Effector memory CD4-positive, alpha-beta T cell (primary cell): Measurements from ENCODE around the gene RGS6.

Source experiments
- DNase-seq, 3 donors: peaks; one replicate each; pipeline ENCODE4 v3.0.0-alpha.2; 2020
- H3K27ac ChIP-seq: 2 replicates; pipeline ENCODE4 v1.7.0; 2013; ENCODE audit warnings: mild to moderate bottlenecking, low read length, moderate library complexity; ENCODE audit not compliant: insufficient read depth, poor library complexity, severe bottlenecking
- H3K27me3 ChIP-seq: replicated peaks from 2 replicates; pipeline ENCODE4 v1.7.0; 2013; ENCODE audit warnings: mild to moderate bottlenecking, low read length; ENCODE audit not compliant: insufficient read depth, control insufficient read depth, poor library complexity, severe bottlenecking
- H3K36me3 ChIP-seq: 2 replicates; pipeline ENCODE4 v1.7.0; 2013; ENCODE audit warnings: mild to moderate bottlenecking, low read length, moderate library complexity; ENCODE audit not compliant: control insufficient read depth, insufficient read depth
- H3K4me1 ChIP-seq: 2 replicates; pipeline ENCODE4 v1.7.0; 2013; ENCODE audit warnings: low read length, mild to moderate bottlenecking; ENCODE audit not compliant: control insufficient read depth, insufficient read depth, poor library complexity, severe bottlenecking
- H3K4me3 ChIP-seq: 2 replicates; pipeline ENCODE4 v1.7.0; 2013; ENCODE audit warnings: low read length, low read depth, mild to moderate bottlenecking; ENCODE audit not compliant: insufficient read depth, poor library complexity, severe bottlenecking
- H3K9me3 ChIP-seq: 2 replicates; pipeline ENCODE4 v1.7.0; 2013; ENCODE audit warnings: mild to moderate bottlenecking, low read length, moderate library complexity; ENCODE audit not compliant: control insufficient read depth

The RGS6 gene

DNA sequence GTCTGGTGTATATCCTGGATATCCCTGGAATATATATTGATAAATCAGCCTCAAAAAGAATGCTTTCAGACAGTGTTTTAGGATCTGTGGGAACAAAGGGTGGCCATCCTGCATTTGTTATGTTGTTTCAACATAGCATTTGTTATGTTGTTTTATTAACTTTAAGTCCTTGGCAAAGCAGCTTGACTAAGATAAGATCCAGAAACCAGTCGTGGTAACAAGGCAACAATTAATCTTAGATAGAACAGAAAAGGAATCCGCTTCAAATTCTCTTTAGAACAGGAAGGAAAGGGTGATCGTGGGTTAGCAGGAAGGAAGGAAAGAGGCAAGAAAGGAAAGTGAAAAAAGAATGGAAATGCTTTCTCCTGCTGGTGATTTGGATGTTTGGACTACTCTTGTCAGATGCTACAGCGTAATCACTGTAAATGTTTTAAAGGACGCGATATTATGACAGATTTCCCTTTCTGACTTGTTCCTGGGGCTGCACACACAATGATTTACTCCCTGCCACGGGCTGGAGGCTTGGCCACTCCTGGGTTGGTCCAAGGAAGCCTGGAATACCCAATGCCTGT lies 518.3 kb downstream of the RGS6 start:
- Histone ChIP-seq H3K36me3 (no peaks in the 10 kb centered on the region), H3K27me3 (no peaks in the 10 kb centered on the region), H3K9me3 (no peaks in the 10 kb centered on the region), H3K27ac (peak overlapping the region; percentile 33), H3K4me3 (peak overlapping the region; percentile 33), H3K4me1 (peaks cover 19% of the 10 kb centered on the region)
- no peak for DNase-seq

DNA sequence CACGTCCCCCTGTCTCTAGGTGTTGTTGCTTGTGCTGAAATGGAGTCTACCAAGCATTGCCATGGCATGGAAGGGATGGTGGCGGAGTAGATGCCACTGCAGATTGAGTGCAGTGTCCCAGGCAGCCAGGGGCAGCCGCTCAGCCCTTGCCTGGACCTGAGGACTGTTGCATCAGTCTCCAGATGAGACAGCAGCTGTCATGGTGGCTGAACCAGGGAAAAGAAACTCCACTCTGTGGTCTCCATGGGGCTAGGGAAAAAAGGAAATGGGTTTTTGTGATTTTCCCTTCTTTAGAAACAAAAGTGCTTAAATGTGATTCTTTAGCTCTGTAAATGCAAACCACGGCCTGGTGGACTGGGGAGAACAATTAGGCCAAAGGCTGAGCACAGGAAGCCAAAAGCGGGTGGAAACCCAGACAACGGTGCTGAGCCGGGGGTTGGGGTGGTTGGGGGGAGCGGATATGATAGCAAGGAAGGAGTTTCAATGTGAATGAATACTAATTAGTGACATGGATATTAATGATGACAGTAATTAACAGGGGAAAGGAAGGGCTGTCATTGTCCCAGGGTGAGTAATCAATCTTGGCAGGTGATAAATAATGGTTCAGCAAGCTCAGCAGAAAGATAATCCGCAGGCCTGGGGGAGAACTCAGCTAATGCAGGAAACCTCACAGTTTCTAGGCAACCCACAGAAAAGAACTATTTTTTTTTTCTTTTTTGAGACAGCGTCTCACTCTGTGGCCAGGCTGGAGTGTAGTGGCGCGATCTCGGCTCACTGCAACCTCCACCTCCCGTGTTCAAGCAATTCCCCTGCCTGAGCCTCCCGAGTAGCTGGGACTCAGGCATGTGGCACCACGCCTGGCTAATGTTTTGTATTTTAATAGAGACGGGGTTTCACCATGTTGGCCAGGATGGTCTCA lies 519.1 kb downstream of the RGS6 start:
- Histone ChIP-seq H3K27me3 (no peaks in the 10 kb centered on the region), H3K27ac (peak overlapping the region; percentile 33), H3K4me1 (peaks cover 19% of the 10 kb centered on the region), H3K36me3 (no peaks in the 10 kb centered on the region), H3K9me3 (no peaks in the 10 kb centered on the region), H3K4me3 (peak overlapping the region; percentile 33)
- peak; percentile 34 to 47 (median 34) for DNase-seq

DNA sequence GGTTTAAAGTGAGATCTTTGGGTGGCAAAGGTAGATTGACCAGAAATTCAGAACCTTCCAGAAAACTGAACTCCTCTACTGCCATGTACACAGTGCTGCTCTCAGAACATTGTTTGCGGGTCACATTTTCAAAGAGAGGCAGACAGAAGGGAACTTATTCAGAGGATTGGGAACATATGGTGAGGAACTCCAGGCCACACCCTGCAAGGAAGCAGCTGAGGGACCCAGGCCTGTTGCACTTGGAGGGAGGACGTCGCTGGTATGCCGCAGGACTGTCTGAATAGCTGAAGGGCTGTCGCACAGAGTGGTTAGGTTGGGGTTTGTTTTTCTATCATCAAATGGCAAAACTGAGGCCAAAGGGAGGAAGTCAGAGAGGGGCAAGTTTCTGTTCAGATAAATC lies 520.5 kb downstream of the RGS6 start:
- no peaks in the 10 kb centered on the region for H3K9me3 ChIP-seq
- no peaks in the 10 kb centered on the region for H3K36me3 ChIP-seq
- H3K4me3 ChIP-seq: no peak overlapping the region
- H3K27me3 ChIP-seq: no peaks in the 10 kb centered on the region
- peaks cover 19% of the 10 kb centered on the region for H3K4me1 ChIP-seq
- H3K27ac ChIP-seq: no peak overlapping the region
- DNase-seq: no peak

DNA sequence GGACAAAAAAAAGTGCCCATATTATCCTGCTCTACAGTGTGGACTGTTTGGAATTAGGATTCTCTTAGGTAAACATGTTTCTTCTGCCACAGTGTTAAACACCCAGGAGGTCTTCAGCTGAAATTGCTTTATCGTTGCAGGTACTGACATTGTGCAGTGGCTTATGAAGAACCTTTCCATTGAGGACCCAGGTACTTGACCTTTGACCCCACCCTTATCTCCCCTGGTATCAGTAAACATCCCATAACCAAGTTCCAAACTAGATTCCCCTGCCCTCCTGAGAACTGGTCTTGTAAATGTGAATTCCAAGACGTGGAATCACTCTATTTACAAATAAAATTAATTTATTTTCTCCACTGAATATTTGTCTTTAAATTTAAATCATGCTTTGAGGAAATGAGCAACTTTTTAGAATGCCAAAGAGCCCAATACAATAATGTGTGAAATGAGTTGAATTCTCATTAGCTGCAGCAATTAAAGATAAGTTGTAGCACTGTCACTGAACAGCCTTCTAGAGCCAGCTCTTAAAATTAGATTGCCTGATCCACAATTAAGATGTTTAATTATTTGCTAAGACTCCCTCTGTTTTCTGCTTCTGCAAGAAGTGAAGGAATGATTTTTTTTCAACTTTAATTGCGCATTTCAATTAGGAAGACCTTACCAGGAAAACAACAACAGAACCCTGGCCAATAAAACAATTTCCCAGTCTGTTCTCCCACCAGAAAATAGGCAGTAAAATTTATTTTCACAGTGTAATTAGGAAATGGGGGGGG lies 522.3 kb downstream of the RGS6 start:
- Histone ChIP-seq H3K4me1 (peaks cover 19% of the 10 kb centered on the region), H3K27ac (no peak overlapping the region), H3K36me3 (no peaks in the 10 kb centered on the region), H3K4me3 (no peak overlapping the region), H3K27me3 (no peaks in the 10 kb centered on the region), H3K9me3 (no peaks in the 10 kb centered on the region)
- DNase-seq: no peak

DNA sequence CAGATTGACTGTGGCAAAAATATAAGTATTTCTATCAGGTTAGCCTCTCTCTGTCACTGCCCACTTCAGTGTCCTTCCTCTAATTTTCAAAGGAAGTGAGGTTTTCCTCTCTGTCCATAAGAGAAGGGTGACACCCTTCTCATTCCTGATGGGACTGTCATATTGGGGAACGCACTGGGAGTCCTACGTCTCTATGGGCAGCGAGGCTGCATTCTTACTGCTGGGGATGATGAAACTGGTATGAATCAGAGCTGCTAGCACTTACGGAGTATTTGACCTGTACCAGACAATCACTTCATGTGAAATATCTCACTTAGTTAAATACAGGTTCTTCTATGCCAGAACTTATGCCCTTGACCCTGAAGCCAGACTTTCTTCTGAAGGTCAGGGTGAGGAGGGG lies 525.4 kb downstream of the RGS6 start:
- Histone ChIP-seq H3K36me3 (no peaks in the 10 kb centered on the region), H3K9me3 (no peaks in the 10 kb centered on the region), H3K4me3 (no peak overlapping the region), H3K4me1 (no peaks in the 10 kb centered on the region), H3K27me3 (no peaks in the 10 kb centered on the region), H3K27ac (no peak overlapping the region)
- DNase-seq: no peak

DNA sequence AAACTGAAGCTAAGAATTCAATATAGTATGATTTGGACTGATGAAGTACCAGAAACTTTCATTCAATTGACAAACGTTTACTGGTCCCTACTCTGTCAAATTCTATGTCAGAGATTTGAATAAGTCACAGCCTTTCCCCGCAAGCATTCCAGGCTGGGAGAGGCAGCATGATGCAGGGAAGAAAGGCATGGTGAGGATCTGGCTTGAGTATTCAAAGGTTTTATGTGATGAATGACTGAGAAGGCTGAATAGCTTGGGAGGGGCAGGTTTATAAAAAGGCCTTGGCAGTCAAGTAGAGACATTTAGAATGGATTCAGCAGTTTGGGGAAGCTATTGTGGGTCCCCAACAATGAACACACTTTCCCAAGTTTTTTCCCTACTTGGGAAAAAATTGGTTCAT lies 529.8 kb downstream of the RGS6 start:
- Histone ChIP-seq H3K36me3 (no peaks in the 10 kb centered on the region), H3K4me1 (no peaks in the 10 kb centered on the region), H3K4me3 (no peak overlapping the region), H3K27ac (no peak overlapping the region), H3K9me3 (no peaks in the 10 kb centered on the region), H3K27me3 (no peaks in the 10 kb centered on the region)
- DNase-seq: no peak

DNA sequence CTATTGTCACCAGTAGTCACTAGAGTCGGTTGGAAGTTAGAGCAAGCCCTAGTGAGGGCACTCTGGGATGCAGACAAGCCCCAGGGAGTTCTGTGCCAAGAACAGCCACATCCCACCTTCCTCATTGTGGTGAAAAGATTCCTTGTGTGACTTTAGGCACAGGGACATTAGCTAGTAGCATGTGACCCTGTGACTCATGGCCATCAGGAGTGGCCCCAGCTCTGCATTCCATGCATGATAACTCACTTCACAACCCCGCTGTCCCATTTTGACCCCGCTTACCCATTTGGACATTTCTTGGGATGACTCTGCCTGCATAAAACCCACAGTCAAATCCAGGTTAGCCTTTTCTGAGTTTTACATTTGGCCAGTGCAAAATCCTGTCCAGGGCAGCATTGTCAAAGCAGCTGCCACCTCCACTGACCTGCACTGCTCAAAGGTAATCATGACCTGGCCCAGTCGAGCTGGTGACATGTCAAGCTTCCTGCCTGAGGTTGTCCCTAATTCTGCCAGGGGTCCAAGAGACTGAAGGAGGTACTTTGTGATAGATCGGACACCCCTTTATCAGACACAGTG lies 531.1 kb downstream of the RGS6 start:
- H3K9me3 ChIP-seq: no peaks in the 10 kb centered on the region
- H3K4me3 ChIP-seq: no peak overlapping the region
- no peaks in the 10 kb centered on the region for H3K4me1 ChIP-seq
- DNase-seq: no peak
- no peak overlapping the region for H3K27ac ChIP-seq
- no peaks in the 10 kb centered on the region for H3K27me3 ChIP-seq
- H3K36me3 ChIP-seq: no peaks in the 10 kb centered on the region

DNA sequence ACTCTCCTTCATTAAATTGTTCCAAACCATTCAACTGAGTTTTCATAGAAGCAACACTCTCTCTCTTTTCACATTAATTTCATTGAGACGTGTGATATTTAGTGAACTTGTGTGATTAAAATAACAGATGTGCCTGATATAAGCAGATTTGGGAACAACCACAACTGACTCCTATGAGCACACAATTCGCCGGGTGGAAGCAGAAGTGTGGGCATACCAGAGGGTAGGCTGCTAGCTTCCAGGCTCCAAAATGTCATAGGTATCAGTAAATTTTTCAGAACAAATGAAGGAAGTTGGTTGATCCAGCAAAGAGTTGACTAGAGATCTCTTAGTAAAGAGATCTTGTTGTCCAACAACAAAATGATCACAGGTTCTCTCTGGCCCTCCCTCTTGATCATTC lies 532.0 kb downstream of the RGS6 start:
- H3K9me3 ChIP-seq: no peaks in the 10 kb centered on the region
- H3K36me3 ChIP-seq: no peaks in the 10 kb centered on the region
- DNase-seq: no peak
- H3K4me3 ChIP-seq: no peak overlapping the region
- H3K4me1 ChIP-seq: no peaks in the 10 kb centered on the region
- H3K27me3 ChIP-seq: no peaks in the 10 kb centered on the region
- H3K27ac ChIP-seq: no peak overlapping the region

DNA sequence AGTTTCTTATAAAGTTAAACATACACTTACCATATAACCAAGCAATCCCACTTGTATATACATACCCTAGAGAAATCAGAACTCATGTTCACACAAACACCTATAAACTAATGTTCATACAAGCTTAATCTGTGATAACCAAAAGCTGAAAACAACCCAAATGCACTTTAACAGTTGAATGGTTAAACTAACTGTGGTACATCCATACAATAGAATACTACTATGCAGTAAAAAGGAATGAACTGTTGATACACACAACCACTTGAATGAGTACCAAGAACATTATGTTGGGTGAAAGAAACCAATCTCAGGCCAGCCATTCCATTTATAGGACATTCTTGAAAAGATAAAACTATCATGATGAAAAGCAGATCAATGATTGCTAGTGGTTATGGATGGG lies 534.1 kb downstream of the RGS6 start:
- H3K9me3 ChIP-seq: no peaks in the 10 kb centered on the region
- DNase-seq: no peak
- no peak overlapping the region for H3K4me3 ChIP-seq
- H3K36me3 ChIP-seq: no peaks in the 10 kb centered on the region
- H3K4me1 ChIP-seq: no peaks in the 10 kb centered on the region
- H3K27ac ChIP-seq: no peak overlapping the region
- no peaks in the 10 kb centered on the region for H3K27me3 ChIP-seq
